GM23248 (cell line): ENCODE measurements around the gene FOXB2. TPM values are rescaled to one million over a fixed set of nuclear protein-coding genes. Genes with fewer than 3 reads are reported as not detected.
A peak's percentile ranks its signal among the peaks of the same experiment; 100 is the strongest.

Experiments used
- DNase-seq: peaks from one replicate; pipeline ENCODE4 v3.0.0-alpha.2; 2015
- H2AFZ ChIP-seq: fragments of 200-600 bp; sonication (generic); 2 replicates; pipeline ENCODE4 v1.6.1; 2016; ENCODE audit warnings: antibody characterized with exemption
- H3F3A ChIP-seq: fragments of 200-600 bp; sonication (generic); 2 replicates; pipeline ENCODE4 v1.6.1; 2016; ENCODE audit warnings: mild to moderate bottlenecking, antibody characterized with exemption, mixed run types; ENCODE audit not compliant: insufficient read depth
- H3K27ac ChIP-seq: fragments of 200-600 bp; sonication (generic); 2 replicates; pipeline ENCODE4 v1.5.1; 2016; ENCODE audit warnings: mild to moderate bottlenecking
- H3K27me3 ChIP-seq: fragments of 200-600 bp; sonication (generic); replicated peaks from 2 replicates; pipeline ENCODE4 v1.6.1; 2016; ENCODE audit warnings: mild to moderate bottlenecking; ENCODE audit not compliant: insufficient read depth
- H3K36me3 ChIP-seq: fragments of 200-600 bp; sonication (generic); 2 replicates; pipeline ENCODE4 v1.6.1; 2016; ENCODE audit warnings: low read depth, mild to moderate bottlenecking
- H3K4me1 ChIP-seq: fragments of 200-600 bp; sonication (generic); 2 replicates; pipeline ENCODE4 v1.6.1; 2016; ENCODE audit warnings: mild to moderate bottlenecking; ENCODE audit not compliant: insufficient read depth
- H3K4me2 ChIP-seq: fragments of 200-600 bp; sonication (generic); one replicate; pipeline ENCODE4 v1.6.1; 2016; ENCODE audit warnings: mild to moderate bottlenecking; ENCODE audit not compliant: unreplicated experiment
- H3K4me3 ChIP-seq: fragments of 200-600 bp; sonication (generic); 2 replicates; pipeline ENCODE4 v1.5.1; 2016; ENCODE audit warnings: mild to moderate bottlenecking
- H3K79me2 ChIP-seq: fragments of 200-600 bp; sonication (generic); 2 replicates; pipeline ENCODE4 v1.6.1; 2016; ENCODE audit warnings: mild to moderate bottlenecking; ENCODE audit not compliant: insufficient read depth
- H3K9ac ChIP-seq: fragments of 200-600 bp; sonication (generic); 2 replicates; pipeline ENCODE4 v1.6.1; 2016; ENCODE audit warnings: mild to moderate bottlenecking
- H3K9me2 ChIP-seq: fragments of 200-600 bp; sonication (generic); 2 replicates; pipeline ENCODE4 v1.6.1; 2016; ENCODE audit warnings: mixed run types, mild to moderate bottlenecking, moderate library complexity; ENCODE audit not compliant: insufficient read depth
- H3K9me3 ChIP-seq: fragments of 200-600 bp; sonication (generic); one replicate; pipeline ENCODE4 v1.6.1; 2017; ENCODE audit warnings: low read depth
- H4K20me1 ChIP-seq: fragments of 200-600 bp; sonication (generic); 2 replicates; pipeline ENCODE4 v1.6.0; 2016; ENCODE audit not compliant: insufficient read depth
- EZH2 ChIP-seq: fragments of 200-600 bp; sonication (generic); IDR thresholded peaks from 2 replicates; pipeline ENCODE4 v1.6.1; 2018; ENCODE audit warnings: antibody characterized with exemption, mild to moderate bottlenecking; ENCODE audit not compliant: insufficient read depth, poor library complexity, severe bottlenecking
- EZH2phosphoT487 ChIP-seq: fragments of 200-600 bp; sonication (generic); IDR thresholded peaks from 2 replicates; pipeline ENCODE4 v1.6.1; 2018; ENCODE audit warnings: antibody characterized with exemption, moderate library complexity, mild to moderate bottlenecking, low read depth; ENCODE audit not compliant: insufficient read depth
- WGBS, 2 experiments: methylation state at CpG; one replicate each; pipeline ENCODE4 v1.1.6; 2015 to 2017; ENCODE audit warnings: low lambda C conversion rate in 2 of 2, low coverage in 1 of 2; ENCODE audit errors: missing lambda C conversion rate in 2 of 2; 5-methylcytosine and 5-hydroxymethylcytosine counted together
- in situ Hi-C: fragments of 300-500 bp; cut with MboI; formaldehyde crosslinking; loops from 2 replicates; pipeline ENCODE4 v1.15.0; 2020
- polyA plus RNA-seq: library from polyadenylated mRNA; unstranded; fragments of >200 nt; fragmentation: Nextera tagmentation; extraction: Ambion mirVana; gene quantifications from 2 replicates; pipeline ENCODE4 v1.2.1, GENCODE V29; 2016
- total RNA-seq: library from RNA; depleted of rRNA; stranded (reverse); fragments of >200 nt; shearing (Covaris generic); gene quantifications from 2 replicates; pipeline ENCODE4 v1.2.3, GENCODE V29; 2014

Gene FOXB2
- total and polyA plus RNA-seq, 2 experiments from 2014 or later, result not detected

DNA sequence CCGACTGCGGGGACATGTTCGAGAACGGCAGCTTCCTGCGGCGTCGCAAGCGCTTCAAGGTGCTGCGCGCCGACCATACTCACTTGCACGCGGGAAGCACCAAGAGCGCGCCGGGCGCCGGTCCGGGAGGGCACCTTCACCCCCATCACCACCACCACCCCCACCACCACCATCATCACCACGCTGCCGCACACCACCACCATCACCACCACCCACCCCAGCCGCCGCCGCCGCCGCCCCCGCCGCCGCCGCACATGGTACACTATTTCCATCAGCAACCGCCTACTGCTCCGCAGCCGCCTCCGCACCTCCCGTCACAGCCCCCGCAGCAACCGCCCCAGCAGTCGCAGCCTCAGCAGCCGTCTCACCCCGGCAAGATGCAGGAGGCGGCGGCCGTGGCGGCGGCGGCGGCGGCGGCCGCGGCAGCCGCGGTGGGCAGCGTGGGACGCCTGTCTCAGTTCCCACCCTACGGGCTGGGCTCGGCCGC lies 514 bp downstream of the FOXB2 start:
- Histone ChIP-seq H3K27me3 (peaks cover 89% of the 10 kb centered on the region), H2AFZ (no peak overlapping the region), H3F3A (no peaks in the 10 kb centered on the region), H3K4me3 (no peak overlapping the region), H3K9ac (no peak overlapping the region), H3K4me2 (no peak overlapping the region), H3K79me2 (no peaks in the 10 kb centered on the region), H3K9me2 (no peaks in the 10 kb centered on the region), H3K27ac (no peak overlapping the region), H3K36me3 (no peaks in the 10 kb centered on the region), H4K20me1 (no peaks in the 10 kb centered on the region), H3K4me1 (no peaks in the 10 kb centered on the region), H3K9me3 (no peaks in the 10 kb centered on the region)
- in situ Hi-C loops, result no loop called here
- TF ChIP-seq EZH2 (no peak), EZH2phosphoT487 (no peak)
- WGBS, 2 experiments, result 2 to 4% methylated on average over 24 to 49 of the region's 58 CpGs
- no peak for DNase-seq

DNA sequence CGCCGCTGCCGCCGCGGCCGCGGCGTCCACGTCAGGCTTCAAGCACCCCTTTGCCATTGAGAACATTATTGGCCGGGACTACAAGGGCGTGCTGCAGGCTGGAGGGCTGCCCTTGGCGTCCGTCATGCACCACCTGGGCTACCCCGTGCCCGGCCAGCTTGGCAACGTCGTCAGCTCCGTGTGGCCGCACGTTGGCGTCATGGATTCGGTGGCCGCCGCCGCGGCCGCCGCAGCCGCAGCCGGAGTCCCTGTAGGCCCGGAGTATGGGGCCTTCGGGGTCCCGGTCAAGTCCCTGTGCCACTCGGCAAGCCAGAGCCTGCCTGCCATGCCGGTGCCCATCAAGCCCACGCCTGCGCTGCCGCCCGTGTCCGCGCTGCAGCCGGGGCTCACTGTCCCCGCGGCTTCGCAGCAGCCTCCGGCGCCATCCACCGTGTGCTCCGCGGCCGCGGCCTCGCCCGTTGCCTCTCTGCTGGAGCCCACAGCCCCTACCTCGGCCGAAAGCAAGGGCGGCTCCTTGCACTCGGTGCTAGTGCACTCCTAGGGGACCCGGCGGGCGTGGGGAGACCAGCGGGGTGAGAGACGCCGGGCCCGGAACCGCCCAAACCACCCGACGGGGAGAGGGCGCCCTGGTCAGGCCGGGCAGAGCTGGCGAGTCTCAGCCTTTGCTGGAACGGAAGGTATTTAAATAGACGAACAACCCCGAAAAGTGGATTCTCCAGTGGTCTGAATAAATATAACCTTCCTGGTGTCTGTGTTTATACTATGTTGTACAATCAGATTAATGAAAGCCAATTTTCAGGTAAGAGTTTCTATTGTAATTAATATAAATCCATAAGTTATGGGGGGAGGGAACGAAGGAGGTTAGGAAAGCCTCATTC lies 1.2 kb downstream of the FOXB2 start:
- no peak overlapping the region for H3K4me3 ChIP-seq
- H3F3A ChIP-seq, result no peaks in the 10 kb centered on the region
- no peaks in the 10 kb centered on the region for H3K4me1 ChIP-seq
- H3K9me2 ChIP-seq, result no peaks in the 10 kb centered on the region
- DNase-seq, result peak; percentile 18
- H3K4me2 ChIP-seq, result no peak overlapping the region
- H4K20me1 ChIP-seq, result no peaks in the 10 kb centered on the region
- H3K9me3 ChIP-seq, result no peaks in the 10 kb centered on the region
- no peak overlapping the region for H3K9ac ChIP-seq
- H3K79me2 ChIP-seq, result no peaks in the 10 kb centered on the region
- TF ChIP-seq EZH2phosphoT487 (0 out of 2 replicates have a peak, but pooled peaks have one; percentile 60), EZH2 (peak; percentile 80)
- H3K36me3 ChIP-seq, result no peaks in the 10 kb centered on the region
- WGBS, 2 experiments, result 3 to 5% methylated on average over 65 to 73 of the region's 75 CpGs
- no peak overlapping the region for H2AFZ ChIP-seq
- H3K27ac ChIP-seq, result no peak overlapping the region
- H3K27me3 ChIP-seq, result peaks cover 85% of the 10 kb centered on the region
- in situ Hi-C loops, result no loop called here

DNA sequence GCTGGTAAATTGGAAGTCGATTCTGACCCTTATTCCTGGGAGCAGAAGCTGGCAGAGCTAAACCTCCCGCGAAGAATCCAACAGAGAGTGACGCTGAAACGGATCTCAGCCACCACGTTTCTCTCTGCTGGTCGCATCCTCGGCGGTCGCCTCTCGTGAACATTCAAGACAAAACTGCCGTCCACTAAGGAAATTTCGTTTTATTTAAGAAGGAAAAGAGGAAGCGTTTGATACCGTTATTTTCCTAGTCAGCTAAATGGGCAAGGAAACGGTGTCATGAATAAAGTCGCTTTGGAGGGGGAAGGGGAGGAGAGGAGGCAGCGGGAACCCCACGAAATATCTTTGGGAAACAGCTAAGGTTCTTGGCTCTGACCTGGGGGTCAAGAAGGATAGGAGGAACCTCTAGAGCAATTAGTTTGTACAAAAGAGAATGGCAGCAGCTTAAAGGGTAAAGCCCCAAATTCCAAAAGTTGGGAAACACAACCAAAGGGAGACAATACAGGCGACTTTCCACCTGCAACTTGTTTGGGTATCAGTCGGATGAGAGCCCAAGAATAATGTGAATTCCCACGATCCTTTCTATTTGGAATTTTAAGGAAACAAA lies 1.9 kb downstream of the FOXB2 start:
- Histone ChIP-seq H2AFZ (no peak overlapping the region), H3K4me2 (no peak overlapping the region), H3K27ac (no peak overlapping the region), H3K4me1 (no peaks in the 10 kb centered on the region), H3F3A (no peaks in the 10 kb centered on the region), H3K9ac (no peak overlapping the region), H3K9me3 (no peaks in the 10 kb centered on the region), H3K9me2 (no peaks in the 10 kb centered on the region), H4K20me1 (no peaks in the 10 kb centered on the region), H3K36me3 (no peaks in the 10 kb centered on the region), H3K79me2 (no peaks in the 10 kb centered on the region), H3K27me3 (peaks cover 77% of the 10 kb centered on the region), H3K4me3 (no peak overlapping the region)
- no peak for TF ChIP-seq EZH2phosphoT487
- TF ChIP-seq EZH2, result no peak
- DNase-seq, result no peak
- WGBS, 2 experiments, result 6 to 7% methylated on average over 22 of the region's 22 CpGs
- in situ Hi-C loops, result no loop called here

DNA sequence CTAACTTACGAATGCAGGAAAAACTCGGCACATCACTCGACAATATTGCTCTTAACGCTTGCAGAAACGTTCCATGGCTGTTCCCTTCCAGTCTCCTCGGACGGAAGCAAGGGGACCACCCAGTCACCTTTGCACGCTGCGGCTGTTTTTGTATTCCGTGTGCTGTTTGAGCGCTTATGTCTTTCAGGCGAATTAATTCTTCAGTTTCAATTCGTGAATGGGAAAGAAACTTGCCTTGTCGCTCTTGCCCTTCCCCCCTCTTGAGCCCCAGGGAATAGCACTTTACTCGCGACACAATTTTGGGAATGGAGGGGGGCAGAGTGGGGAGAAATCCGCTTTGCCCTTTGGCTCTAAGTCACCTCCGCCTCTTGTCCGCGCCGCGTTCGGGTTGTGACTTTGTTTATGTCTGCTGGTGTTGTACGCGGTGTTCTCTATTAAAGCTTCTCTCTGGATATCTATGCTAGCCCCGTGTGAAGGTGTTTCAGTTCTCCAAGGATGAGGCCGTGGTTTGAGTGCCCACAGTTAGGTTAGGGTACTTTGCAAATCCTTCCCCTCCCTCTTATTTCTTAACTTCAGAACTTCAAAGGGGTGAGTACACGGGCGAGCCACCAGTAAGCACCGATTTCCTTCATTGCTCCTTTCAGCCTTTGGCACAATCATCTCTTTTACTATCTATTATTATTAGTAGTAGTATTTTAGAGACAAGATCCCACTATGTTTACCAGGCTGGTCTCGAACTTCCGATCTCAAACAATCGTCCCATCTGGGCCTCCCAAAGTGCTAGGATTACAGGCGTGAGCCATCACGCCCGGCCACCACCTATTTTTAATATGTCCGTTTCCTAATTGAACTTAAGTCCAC lies 2.7 kb downstream of the FOXB2 start:
- H3K9ac ChIP-seq, result no peak overlapping the region
- WGBS, 2 experiments, result 19 to 22% methylated on average over 37 of the region's 37 CpGs
- peaks cover 70% of the 10 kb centered on the region for H3K27me3 ChIP-seq
- H3F3A ChIP-seq, result no peaks in the 10 kb centered on the region
- no peak for DNase-seq
- H2AFZ ChIP-seq, result no peak overlapping the region
- no peaks in the 10 kb centered on the region for H3K79me2 ChIP-seq
- H4K20me1 ChIP-seq, result no peaks in the 10 kb centered on the region
- no peaks in the 10 kb centered on the region for H3K9me2 ChIP-seq
- no peak overlapping the region for H3K4me2 ChIP-seq
- no peaks in the 10 kb centered on the region for H3K4me1 ChIP-seq
- H3K9me3 ChIP-seq, result no peaks in the 10 kb centered on the region
- H3K36me3 ChIP-seq, result no peaks in the 10 kb centered on the region
- TF ChIP-seq EZH2 (peak; percentile 90), EZH2phosphoT487 (no peak)
- no peak overlapping the region for H3K4me3 ChIP-seq
- in situ Hi-C loops, result no loop called here
- no peak overlapping the region for H3K27ac ChIP-seq
